ENCODE data around the gene TRPV4.

Gene TRPV4

DNA sequence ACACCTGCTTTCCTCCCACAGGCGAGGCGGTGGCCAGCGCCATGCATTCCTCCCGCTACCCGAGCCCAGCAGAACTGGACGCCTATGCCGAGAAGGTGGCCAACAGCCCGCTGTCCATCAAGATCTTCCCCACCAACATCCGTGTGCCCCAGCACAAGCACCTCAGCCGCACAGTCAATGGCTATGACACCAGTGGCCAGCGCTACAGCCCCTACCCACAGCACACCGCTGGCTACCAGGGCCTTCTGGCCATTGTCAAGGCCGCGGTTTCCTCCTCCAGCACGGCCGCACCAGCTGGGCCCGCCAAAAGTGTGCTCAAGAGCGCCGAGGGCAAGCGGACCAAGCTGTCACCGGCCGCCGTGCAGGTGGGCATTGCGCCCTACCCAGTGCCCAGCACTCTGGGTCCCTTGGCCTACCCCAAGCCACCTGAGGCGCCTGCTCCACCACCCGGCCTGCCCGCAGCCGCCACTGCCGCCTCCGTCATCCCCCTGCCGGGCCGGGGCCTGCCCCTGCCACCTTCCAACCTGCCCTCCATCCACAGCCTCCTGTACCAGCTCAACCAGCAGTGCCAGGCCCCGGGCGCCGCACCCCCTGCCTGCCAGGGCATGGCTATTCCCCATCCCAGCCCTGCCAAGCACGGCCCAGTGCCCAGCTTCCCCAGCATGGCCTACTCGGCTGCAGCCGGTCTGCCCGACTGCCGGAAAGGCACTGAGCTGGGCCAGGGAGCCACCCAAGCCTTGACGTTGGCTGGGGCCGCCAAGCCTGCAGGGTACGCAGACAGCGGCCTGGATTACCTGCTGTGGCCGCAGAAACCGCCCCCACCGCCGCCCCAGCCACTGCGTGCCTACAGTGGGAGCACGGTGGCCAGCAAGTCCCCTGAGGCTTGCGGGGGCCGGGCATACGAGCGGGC is 65.0 kb downstream of the TRPV4 start:
- DNase-seq (ENCODE audit: insufficient read length, low spot score) (no peak), FAIRE-seq (no peak)
- TF ChIP-seq POLR2A (IDR thresholded peaks at IDR 0.05; ENCODE audit: low read depth, low read length) = no peak

DNA sequence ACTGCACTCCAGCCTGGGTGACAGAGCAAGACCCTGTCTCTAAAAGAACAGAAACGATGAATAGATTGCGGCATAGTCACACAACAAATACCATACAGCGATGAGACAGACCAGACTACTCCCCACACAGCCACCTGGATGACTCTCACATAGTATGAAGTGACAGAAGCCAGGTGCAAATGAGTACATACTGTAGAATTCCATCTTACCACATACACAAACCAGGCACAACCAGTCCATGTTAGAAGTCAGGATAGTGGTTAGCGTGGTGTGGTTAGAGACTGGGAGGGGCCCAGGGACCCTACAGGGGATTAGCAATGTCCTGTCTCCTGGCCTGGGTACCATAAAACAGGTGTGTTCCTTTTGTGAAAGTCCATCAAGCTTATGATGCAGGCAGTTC is 65.7 kb downstream of the TRPV4 start:
- TF ChIP-seq POLR2A (IDR thresholded peaks at IDR 0.05; ENCODE audit: low read depth, low read length) = no peak
- FAIRE-seq (no peak), DNase-seq (ENCODE audit: insufficient read length, low spot score) (no peak)

DNA sequence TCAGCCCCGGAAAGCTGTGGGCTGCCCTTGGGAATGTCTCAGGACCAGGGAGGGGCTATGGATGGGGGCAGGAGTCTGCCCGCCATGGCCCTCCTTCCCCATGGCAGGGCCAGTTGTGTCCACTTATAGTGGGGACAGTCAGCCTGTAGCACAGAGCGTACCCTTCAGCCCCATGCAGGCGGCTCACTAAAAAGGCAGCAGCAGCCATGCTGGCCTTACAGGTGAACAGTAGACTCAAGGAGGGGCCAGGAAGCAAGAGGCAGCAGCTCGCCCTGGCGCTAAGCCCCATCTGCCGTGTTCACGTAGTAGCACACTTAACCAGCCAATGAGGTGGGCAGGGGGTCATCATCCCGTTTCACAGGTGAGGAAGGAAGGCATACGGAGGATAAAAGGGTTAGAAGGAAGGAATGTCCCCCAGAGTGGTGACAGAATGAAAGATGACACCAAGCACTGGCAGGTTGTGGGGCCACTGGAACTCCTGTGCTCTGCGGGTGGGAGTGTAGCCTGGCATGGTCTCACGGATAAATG is 66.9 kb downstream of the TRPV4 start:
- no peak for TF ChIP-seq POLR2A (IDR thresholded peaks at IDR 0.05; ENCODE audit: low read depth, low read length)
- FAIRE-seq (no peak), DNase-seq (ENCODE audit: insufficient read length, low spot score) (no peak)

DNA sequence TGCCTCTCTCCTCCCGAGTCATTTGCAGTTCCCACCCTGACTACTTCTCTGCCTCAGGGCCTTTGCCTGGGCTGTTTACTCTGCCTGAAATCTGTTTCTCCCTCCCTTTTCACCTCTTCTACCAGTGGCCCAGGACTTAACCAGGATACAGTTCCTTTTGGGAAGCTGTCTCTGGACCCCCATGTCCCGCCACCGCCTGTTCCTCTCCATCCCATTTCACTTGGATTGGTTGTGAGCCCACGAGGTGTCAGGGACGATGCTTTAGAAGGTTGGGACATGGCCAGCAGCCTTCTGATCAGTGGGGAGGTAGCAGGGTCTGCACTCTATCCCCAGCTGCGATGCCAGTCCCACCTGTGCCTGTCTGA is 67.8 kb downstream of the TRPV4 start:
- DNase-seq (ENCODE audit: insufficient read length, low spot score) (no peak), FAIRE-seq (no peak)
- TF ChIP-seq POLR2A (IDR thresholded peaks at IDR 0.05; ENCODE audit: low read depth, low read length) = no peak

DNA sequence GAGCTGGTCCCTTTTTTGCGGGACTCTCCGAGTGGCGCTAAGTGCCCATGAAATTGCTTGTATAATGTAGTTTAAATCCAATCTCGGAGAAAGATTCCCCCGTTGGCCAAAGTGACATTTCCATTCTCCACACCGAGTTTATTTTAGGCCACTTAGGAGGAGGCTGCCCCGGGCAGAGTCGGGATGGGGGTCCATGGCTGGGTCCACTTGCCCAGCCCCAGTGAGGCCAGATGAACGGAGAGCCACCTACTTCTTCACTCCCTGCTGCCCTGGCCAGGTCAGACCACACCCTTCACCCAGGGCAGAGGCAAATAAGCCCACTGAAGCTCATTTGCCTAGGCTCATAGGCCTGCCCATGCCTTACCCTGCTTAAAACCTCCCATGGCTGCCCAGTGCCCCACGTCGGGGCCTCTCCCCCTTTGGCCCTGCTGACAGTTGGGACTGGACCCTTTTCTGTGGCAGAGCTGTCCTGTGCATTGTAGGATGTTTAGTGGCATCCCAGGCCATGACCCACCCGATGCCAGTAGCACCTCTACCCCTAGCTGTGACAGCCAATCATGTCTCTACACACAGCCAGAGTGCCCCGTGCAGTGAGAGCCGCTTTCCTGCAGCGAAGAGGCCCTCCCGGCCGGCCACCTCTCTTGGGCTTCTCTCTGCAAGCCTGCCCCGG is 68.3 kb downstream of the TRPV4 start:
- TF ChIP-seq POLR2A (IDR thresholded peaks at IDR 0.05; ENCODE audit: low read depth, low read length) = no peak
- no peak for DNase-seq (ENCODE audit: insufficient read length, low spot score)
- no peak for FAIRE-seq

DNA sequence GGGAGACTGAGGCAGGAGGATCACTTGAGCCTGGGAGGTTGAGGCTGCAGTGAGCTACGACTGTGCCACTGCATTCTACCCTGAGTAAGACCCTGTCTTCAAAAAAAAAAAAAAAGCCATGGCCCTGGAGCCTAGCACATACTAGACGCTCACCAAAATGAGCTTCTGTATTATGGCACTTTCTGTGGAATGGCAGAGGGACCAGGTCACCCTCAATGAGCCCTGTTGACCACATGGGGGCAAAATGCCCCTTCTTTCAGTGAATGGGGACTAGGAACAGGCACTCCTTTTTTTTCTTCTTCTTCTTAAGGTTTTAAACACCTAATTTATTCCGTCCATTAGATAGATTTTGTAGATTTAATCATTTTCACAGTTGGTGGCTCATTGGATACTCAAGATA is 69.1 kb downstream of the TRPV4 start:
- no peak for TF ChIP-seq POLR2A (IDR thresholded peaks at IDR 0.05; ENCODE audit: low read depth, low read length)
- no peak for FAIRE-seq
- DNase-seq (ENCODE audit: insufficient read length, low spot score) = no peak

DNA sequence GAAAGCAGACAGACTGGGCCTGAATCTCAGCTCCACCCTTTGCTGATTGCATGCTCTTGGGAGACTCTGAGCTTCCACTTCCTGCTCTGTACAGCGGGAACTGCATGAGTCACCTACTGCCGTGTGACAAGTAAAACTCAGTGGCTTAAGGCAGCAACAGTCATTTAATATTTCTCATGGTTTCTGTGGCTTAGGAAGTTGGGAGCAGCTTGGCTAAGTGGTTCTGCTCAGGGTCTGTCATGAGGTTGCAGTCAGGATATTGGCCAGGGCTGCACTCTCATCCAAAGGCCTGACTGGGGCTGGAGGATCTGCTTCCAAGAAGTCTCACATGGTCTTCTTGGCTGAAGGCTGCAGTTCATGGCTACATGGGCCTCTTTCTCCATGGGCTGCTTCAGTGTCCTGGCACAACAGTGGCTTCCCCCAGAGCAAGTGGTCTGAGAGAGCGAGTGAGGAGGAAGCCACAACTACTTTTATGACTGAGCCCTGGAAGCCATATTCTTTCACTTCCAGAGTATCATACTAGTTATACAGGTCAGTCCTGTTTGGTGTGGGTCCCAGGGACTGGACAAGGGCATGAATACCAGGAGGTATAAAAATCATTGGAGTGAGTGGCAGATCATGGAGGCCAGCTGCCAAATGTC is 69.9 kb downstream of the TRPV4 start:
- FAIRE-seq = peak; percentile 67
- peak; percentile 77 for DNase-seq (ENCODE audit: insufficient read length, low spot score)
- TF ChIP-seq POLR2A (IDR thresholded peaks at IDR 0.05; ENCODE audit: low read depth, low read length) = no peak

DNA sequence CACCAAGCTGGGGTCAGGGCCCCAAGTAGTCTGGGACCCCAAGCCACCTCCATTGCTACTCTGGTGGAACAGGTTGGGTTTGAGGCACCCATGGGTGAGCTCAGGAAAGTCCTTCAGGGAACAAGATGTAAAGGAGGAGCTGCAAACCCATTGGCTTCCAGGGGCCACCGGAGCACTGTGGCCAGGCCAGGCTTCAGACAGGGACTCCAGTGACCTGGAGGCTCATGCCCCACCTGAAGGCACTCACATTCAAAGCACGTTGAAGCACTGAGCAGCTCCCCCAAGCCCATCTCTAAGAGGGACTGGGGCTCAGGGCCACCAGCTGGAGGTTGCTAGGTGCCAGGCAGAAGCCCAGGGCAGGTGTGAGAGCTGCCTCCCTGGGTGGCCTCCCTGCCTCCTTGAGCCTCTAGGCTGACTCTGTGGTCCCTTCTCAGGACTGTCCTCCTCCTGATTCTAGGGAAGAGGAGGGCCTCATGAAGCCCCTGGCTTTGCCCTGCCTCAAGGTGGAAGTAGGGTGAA is 70.5 kb downstream of the TRPV4 start:
- FAIRE-seq (no peak), DNase-seq (ENCODE audit: insufficient read length, low spot score) (no peak)
- TF ChIP-seq POLR2A (IDR thresholded peaks at IDR 0.05; ENCODE audit: low read depth, low read length) = no peak

DNA sequence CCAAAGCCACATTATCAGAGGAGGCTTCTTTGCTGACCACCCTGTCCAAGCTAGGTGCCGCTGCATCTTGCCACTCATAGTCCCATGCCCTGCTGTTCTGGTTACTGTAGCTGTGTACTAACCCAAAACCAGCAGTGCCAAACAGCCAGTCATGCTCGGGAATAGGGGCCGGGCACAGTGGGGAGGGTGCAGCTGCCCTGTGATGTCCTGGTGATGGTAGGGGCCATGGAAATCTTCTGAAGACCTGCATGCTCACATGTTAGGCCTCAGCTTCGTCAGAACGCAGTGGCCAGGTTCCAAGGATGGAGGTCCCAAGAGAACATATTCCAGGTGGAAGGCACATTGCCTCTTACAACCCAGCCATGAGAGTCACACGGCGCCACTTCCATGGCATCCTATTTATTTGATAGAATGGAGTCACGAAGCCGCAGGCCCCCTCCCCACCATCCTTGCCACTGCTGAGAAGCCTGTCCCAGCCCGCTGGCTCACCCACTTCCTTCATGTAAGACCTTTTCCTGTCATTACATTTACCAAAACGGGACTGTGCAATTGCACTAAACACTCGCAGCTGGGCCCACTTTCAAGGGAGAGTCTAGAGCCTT is 71.0 kb downstream of the TRPV4 start:
- TF ChIP-seq POLR2A (IDR thresholded peaks at IDR 0.05; ENCODE audit: low read depth, low read length) = no peak
- DNase-seq (ENCODE audit: insufficient read length, low spot score) = no peak
- no peak for FAIRE-seq

DNA sequence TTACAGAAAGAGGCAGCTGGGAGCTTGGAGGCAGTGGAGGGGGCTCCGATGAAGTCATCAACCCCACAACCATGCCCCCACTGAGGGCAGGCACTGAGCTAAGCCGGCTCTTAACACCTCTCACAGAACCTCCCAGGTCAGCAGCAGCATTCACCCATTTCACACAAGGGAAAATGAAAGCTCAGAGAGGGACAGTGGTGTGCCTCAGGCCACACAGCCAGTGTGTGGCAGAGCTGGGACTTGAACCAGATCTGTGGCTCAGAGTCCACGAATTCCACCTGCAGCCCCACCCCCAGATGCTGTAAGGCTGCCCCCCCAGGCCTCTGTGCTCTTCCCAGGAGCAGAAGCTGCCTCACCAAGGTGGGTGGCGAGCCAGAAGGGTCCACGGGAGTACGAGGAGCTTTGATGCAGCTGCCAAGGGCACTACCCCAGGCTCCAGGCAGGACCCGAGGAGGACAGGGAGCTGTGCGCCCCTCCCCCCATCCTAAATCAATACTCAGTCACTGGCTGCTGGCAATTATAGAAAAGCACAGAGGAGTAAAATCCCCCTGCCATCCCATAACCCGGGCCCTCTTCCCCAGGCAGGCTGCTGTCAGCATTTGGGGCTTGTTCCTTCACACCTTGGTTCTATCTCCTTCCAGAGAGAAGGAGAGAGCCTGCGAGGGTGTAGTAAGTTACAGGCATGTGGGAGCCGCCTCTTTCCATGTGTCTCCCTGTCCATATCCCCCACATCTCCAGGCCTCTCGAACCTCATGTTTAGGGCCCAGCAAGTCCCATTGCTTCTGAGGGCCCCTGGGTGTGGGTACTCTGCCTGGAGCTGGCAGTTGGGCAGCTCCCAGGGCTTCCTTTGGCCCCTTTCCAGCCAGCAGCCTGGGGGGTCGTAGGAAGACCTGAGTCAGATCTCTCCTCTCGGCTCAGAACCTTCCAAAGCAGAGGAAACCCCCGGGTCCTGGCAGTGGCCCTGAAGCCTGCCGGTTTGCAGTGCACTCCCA is 72.0 kb downstream of the TRPV4 start:
- DNase-seq (ENCODE audit: insufficient read length, low spot score) (no peak), FAIRE-seq (no peak)
- TF ChIP-seq POLR2A (IDR thresholded peaks at IDR 0.05; ENCODE audit: low read depth, low read length) = no peak

DNA sequence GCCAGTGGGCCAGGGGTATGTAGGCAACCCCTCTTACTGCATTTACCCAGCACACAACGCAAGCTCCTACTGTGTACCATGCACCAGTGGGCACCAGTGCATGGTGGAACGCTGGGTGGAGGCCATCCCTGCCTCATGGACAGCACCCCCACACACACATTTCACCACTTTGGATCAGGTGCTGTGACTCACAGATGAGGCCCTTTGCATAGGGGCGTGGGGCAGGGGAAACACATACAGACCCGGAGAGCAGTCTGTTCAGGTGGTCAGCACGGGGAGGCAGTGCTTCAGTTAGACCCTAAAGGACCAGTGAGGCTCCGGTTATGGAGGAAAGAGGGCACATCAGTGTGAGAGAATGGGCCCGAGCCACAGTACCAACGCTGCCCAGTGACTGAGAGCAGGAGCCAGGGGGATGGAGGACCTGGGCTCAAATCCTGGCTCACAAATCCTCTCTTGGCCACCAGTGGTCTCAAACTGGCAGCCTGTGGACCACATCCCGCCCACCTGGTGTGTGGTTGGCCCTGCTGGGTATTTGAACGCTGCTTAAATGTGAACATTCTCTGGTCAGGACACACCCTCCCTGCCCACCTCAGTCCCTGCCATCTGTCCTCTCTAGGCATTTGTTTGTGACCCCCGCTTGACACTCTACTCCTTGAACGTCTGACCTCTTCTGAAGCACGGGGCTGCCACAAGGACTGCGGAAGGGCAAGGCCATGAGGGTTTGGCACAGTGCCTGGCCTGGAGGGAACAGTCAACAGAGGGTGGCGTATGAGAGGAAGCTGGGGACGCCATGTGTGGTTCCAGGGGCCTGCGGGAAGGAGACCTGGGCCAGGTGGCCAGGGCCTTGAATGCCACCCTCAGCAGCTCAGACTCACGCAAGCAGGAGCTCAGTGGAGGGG is 72.9 kb downstream of the TRPV4 start:
- DNase-seq (ENCODE audit: insufficient read length, low spot score) = no peak
- FAIRE-seq = no peak
- no peak for TF ChIP-seq POLR2A (IDR thresholded peaks at IDR 0.05; ENCODE audit: low read depth, low read length)

DNA sequence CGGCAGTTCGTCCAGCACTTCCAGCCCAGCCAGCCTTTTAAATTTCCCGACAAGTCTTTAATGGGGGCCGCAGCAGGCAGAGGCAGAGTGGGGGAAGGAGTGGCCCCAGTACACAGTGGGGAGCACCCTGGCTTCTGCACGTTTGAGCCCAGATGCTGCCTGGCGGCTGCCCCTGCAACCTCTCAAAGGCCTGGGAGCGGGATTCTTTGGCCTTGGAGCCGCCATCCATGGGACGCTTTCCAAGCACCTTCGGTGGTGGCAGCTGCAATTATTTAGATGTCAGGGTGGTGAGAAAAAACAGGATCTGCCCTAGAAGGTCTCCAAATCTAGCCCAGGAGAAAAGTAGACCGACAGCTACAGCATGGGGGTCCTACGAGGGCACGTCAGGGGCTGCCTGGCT is 73.6 kb downstream of the TRPV4 start:
- no peak for FAIRE-seq
- no peak for DNase-seq (ENCODE audit: insufficient read length, low spot score)
- TF ChIP-seq POLR2A (IDR thresholded peaks at IDR 0.05; ENCODE audit: low read depth, low read length) = no peak

Measured in H54 (cell line).